HG02943 (cell line): Measurements from ENCODE around the gene SLC27A3.
"Not testable (repeated sequence)": the region's sequence is repeated elsewhere in the genome, so short reads cannot be mapped to it uniquely, and the experiment has no call there.

Experiments
- ATAC-seq: cut with Tn5 transposase; IDR thresholded peaks from one replicate; pipeline ENCODE4 v1.9.1; 2021; ENCODE audit warnings: mild to moderate bottlenecking, low read depth, moderate library complexity; ENCODE audit not compliant: unreplicated experiment

The SLC27A3 gene

DNA sequence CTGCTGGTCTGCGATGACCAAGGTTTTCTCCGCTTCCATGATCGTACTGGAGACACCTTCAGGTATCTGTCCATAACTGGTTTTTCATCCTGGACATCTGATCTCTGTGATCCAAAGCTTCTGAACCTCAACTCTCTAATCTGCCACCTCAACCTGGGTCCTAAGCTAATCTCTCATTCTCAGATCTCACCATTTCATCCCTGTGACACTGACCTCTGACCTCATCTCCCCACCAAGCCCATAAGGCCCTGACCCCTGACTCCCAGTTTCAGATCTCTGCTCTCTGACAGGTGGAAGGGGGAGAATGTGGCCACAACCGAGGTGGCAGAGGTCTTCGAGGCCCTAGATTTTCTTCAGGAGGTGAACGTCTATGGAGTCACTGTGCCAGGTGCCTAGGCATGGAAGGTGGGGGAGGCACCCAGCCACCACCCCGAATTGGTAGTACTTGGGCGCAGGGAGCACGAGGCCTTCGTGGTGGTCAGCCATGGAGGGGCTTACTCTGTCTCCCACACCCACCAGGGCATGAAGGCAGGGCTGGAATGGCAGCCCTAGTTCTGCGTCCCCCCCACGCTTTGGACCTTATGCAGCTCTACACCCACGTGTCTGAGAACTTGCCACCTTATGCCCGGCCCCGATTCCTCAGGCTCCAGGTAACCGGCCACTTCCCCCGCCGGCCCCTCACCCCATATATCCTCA, 3.8 kb downstream of the SLC27A3 start:
- ATAC-seq, result no peak

- no peak for ATAC-seq
Observed at GRCh38 chr1:153779781-153780541, 4.8 kb downstream of the SLC27A3 start.

GRCh38 chr1:153780551-153780950, 5.3 kb downstream of the SLC27A3 start:
- no peak for ATAC-seq

- ATAC-seq, result not testable (repeated sequence)
Observed at GRCh38 chr1:153782648-153783047, 7.4 kb downstream of the SLC27A3 start.

DNA sequence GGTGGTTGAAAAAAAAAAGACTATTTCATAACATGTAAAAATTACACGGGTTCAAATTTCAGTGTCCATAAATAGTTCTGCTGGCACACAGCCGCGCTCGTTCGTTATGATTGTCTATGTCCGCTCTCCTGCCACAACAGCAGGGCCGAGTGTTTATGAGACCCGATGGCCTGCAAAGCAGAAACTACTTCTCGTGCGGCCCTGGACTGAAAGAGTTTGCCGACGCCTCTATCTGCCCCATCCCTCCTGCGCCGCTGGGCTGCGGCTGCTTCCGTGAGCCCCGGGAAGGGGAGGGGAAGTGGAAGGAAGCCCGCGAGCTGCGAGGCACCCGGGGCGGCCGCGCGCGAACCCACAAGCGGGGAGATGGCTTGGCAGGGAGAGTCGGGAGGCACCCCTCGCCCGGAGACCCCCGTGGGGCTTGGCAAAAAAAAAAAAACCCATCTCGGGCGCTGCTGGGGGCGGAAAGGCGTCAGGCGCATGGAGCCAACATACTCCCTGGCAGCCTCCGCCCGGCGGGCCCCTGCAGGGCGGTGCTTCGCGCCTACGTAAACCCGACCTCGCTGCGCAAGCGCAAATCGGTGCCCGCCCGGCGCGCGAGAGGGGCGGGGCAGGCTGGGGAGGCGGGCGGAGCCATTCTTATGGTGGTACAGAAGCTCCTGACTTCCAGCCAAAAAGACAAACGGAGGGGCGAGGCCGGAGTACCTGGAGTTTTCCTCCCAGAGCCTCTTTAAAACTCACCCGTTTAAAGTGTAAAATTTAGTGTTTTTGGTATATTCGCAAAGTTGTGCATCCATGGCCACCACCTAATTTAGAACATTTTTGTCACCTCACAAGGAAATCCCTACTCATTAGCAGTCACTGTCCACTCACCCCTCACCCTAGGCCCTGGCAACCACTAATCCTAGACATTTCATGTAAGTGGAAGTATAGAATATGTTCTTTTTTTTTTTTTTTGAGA, 8.3 kb downstream of the SLC27A3 start:
- ATAC-seq, result peak; percentile 75

DNA sequence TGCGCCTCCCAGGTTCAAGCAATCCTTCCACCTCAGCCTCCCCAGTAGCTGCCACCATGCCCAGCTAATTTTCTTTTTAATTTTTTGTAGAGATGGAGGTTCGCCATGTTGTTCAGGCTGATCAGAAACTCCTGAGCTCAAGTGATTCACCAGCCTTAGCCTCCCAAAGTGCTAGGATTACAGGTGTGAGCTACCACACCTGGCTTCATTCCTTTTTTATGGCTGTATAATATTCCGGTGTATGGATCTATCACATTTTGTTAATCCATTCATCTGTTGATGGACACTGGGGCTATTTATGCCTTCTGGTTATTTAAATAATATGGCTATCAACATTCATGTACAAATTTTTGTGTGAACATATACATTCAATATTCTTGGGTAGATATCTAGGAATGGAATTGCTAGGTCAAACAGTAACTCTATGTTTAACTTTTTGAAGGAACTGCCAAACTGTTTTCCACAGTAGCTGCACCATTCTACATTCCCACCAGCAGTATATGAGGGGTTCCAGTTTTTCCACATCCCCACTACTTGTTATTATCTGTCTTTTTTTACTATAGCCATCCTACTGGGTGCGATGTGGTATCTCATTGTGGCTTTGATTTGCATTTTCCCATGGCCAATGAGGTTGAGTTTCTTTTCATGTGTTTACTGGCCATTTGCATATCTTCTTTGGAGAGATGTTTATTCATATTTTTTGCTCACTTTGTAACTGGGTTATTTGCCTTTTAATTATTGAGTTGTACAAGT, 11.0 kb downstream of the SLC27A3 start:
- ATAC-seq, result no peak

DNA sequence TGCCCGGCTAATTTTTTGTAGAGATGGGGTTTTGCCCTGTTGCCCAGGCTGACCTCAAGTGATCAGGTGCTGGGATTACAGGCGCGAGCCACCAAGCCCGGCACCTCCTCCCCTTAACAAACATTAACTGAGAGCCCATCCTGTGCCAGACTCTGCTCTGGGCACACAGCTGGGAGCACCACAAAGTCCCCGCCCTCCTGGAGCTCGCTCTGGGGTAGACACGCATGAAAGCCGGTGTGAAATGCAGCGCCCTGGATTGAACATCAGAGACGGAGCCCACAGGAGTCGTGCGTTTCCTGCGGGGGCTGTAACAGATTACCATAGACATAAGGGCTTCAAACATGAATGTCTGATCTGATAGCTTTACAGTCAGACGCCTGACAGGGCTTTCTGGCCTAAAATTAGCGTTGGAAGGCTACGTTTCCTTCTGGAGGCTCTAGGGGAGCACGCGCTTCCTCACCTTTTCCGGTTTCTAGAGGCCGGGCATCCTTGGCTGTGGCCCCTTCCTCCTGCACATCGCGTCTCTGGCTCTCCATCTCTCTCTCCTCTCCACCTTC, 14.3 kb downstream of the SLC27A3 start:
- no peak for ATAC-seq

DNA sequence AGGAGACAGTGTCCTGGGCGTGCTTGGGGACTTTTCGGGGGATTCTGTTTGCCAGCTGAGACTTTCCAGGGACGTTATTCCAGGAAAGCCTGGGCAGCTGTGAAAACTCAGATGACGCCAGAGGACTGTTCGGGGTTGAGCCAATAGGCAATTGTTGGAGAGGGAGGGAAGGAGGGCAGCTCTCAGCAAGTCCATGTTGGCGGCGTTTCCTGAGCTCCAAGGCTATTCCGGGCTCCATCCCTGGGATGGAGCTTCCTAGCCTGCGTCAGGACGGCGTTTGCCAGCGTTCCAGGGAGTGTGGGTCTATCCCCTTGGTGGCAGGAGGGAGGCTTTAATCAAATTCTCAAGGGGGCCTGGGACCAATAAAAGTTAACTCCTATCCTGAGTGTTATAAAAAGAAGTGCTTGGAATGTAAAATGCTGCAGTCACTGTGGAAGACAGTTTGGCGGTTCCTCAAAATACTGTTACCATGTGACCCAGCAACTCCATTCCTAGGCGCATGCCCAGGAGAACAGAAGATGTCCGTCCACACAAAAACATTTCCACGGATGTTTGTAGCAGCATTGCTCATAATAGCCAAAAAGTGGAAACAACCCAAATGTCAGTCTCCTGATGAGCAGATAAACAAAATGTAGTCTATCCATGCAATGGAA, 15.2 kb downstream of the SLC27A3 start:
- no peak for ATAC-seq

GRCh38 chr1:153790966-153791647, 15.9 kb downstream of the SLC27A3 start:
- peak; percentile 82 for ATAC-seq

DNA sequence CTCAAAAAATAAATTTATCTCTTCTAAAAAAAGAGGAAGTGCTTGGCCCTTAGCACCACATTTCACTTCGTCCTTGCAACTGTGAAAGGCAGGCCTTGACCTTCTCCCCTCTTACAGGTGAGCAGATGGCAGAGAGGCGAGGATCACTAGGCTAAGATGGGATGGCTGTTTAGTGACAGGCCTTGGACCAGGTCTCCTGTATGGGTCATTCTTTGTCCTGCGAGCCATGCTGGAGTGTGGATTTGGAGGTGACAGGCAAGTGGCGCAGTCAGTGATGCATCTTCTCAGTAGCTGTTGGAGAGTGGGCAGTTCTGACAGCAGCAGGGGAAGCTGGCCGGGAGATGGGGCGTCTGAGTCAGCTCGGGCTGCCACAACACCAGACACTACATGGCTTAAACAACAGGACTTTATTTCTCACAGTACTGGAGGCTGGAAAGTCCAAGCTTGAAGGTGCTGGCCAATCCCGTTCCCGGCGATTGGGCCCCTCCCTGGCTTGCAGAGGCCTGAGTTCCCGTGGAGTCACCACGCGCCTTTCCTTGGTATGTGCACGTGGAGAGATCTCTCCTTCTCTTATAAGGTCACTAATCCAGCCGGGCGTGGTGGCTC, 16.5 kb downstream of the SLC27A3 start:
- ATAC-seq, result peak; percentile 7

DNA sequence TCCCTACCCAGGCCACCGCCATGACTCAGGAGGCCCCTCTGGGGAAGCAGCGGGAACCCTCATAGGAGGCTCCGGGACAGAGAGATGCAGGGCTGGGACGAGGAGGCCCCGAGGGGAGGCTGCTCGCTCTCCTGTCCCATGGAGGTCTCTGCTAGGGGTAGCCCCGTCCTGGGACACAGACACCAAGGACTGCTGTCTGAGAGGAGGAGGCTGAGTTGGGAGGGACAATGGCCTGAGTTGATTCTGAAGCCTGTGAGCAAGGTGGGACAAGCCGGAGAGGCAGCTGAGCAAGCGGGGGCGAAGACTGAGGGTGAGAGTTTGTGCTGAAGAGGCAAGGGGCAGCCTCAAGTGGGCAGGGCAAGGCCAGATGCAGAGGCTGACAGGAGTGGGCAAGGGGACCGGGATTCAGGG, 17.4 kb downstream of the SLC27A3 start:
- ATAC-seq, result no peak

DNA sequence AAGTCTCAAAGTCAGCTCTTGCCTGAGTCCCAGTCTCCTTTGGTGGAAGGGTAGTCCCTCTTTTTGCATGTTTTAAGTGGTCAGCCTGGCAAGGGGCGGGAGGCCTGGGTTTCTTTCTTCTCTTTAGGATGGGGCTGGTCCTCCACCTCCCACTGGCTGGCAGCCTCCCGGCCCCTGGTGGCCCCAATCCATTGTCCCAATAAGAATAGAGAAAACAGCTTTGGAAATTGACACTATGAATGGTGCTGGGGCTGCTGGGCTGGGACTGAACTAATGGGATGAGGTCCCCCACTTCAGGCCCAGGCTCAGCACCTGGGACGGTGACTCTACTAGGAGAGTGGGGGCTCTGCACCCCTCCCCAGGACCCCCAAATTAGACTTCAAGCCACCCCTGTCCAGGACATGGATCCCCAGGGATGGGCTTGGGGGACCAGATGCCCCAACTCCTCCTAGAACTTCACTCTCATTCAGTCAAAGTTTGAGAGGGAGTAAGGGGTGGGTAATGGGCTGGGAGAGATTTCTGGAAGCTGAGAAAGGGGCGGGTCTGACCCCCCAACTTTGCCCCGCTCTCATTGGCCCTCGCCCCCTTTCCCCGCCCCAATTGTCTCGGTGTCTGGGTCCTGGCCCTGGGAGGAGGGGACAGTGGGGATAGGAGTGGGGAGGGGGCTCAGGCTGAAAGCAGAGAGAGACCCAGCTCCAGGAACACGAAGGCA, 18.2 kb downstream of the SLC27A3 start:
- no peak for ATAC-seq

- no peak for ATAC-seq
Observed at GRCh38 chr1:153793973-153794615, 18.9 kb downstream of the SLC27A3 start.

DNA sequence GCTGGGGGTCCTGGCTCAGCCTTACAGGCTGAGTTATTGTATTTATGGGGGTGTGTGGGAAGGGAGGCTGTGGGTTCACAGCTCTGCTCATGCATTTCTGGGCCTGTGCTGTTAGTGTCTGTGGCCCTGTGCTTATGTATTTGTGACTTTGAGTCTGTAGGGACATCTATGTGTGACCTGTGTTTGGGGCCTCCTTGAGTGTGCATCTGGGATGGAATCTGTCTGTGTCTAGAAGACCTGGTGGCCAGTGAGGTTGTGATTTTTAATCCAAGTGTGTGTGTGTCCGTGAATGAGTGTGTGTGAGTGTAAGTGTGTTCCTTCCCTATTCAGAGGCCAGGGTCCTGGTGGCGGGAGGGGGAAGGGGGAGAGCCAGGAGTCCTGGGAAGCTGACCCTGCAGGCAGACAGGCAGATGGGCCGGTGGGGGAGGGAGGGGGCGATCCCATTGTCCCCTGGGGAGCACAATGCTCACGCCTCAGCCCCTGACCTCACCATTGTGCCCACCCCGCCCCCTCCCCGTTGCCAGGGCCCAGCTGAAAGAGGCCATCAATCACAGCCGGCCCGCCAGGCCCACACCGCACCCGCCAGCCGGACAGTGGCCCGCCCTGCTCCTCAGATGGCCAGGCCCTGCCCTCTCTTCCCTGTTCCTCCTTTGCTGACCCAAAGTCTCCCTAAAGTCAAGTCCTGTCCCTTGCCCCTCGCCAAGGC, 19.6 kb downstream of the SLC27A3 start:
- no peak for ATAC-seq

DNA sequence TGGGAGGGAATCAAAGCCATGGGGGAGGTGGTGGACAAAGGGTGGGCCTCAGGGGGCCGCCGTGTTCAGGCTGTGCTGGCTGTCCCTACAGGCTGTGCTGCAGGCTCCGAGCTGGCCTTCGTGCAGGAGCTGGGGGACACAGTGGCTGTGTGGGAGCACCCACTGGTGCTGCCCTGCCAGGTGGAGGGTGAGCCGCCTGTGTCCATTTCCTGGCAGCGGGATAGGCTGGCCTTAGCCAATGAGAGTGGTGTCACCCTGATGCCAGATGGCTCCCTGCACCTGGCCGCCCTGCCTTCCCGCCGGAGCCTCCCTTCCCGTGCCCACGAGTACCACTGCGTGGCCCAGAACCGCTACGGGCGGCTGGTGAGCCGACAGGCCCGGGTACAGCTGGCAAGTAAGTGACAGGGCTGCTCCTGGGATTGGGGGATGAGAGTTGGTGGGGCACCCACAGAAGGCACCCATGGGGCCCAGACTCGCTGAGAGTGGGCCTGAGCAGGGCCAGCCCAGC, 20.2 kb downstream of the SLC27A3 start:
- ATAC-seq, result no peak

- no peak for ATAC-seq
Observed at GRCh38 chr1:153795934-153796785, 21.0 kb downstream of the SLC27A3 start.
